ENCODE data around the gene CCDC80.
"Not testable (repeated sequence)": the region's sequence is repeated elsewhere in the genome, so short reads cannot be mapped to it uniquely, and the experiment has no call there.

CCDC80 gene

DNA sequence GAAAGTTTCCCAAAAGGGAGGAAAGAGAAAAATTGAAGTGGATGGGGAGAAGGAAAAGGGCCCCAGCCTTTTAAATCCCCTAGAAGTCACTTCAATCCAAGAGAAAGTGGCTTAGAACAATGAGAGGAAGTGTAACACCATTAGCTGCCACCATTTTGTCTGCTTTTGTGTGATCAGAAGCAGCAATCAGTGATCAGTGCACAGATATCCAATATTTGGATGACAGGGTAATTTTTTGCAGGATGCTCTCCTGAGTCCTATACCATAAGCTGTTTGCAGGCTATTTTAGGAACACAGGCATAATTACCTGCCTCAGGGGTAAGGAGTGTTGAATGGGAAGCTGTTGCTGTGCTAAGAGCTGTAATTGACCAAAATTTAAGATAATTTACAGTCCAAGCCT is 47.7 kb downstream of the CCDC80 start:
- DNase-seq (ENCODE audit: extremely low read depth in 1 of 2, low read depth in 1 of 2): no peak

GRCh38 chr3:112587336-112587735 is 53.6 kb downstream of the CCDC80 start:
- no peak for DNase-seq (ENCODE audit: extremely low read depth in 1 of 2, low read depth in 1 of 2)

DNA sequence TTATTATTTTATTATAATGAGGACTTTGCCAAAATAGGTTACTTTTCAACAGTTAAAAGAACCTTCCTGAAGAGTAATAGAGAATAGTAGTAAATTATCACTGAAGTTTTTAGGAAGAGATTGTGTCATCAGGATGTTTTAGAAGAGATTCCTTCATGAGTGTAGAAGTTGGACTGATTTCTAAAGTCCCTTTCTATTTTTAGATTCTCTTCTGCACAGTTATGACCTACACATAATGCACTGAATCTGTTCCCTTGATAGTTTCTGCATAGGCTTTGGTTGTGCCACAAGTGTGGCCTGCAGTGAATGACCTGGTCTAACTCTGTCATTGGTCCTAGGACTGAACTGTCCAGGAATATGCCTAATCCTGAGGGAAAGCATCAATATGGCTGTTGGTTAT is 55.2 kb downstream of the CCDC80 start:
- DNase-seq (ENCODE audit: extremely low read depth in 1 of 2, low read depth in 1 of 2): no peak

DNA sequence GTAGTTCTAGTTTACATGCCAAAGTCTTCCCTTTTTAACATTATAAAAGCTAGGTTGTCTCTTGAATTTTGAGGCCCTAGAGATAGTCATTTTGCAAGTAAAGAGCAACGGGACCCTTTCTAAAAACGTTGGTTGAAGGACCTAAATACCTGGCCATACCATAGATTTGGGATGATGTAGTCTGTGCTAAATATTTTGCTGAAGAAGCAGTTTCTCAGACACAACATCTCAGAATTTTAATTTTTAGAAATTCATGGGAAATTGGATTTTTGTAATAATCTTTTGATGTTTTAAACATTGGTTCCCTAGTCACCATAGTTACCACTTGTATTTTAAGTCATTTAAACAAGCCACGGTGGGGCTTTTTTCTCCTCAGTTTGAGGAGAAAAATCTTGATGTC is 57.8 kb downstream of the CCDC80 start:
- DNase-seq (ENCODE audit: extremely low read depth in 1 of 2, low read depth in 1 of 2): no peak

- peak in 1 of 2 donors; percentile 4 for DNase-seq (ENCODE audit: extremely low read depth in 1 of 2, low read depth in 1 of 2)
Observed at GRCh38 chr3:112582244-112582874, 58.6 kb downstream of the CCDC80 start.

DNA sequence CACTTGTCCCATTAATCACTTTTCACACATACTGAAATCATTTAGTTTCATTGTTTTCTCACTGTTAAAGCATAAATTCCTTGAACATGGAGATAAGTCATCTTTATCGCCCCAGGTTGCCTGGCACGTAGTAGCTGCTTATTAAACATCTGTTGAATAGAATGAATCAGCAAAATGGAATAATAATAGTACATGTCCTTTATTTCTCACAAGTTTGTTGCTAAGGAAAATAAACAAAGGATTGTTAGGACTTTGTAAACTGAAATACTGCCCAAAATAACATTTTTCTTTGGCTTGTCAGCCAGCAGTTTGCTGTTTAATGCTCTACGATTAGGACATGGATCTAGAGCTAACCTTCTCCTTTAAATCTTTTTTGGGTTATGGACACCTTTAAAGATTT is 61.2 kb downstream of the CCDC80 start:
- no peak for DNase-seq (ENCODE audit: extremely low read depth in 1 of 2, low read depth in 1 of 2)

DNA sequence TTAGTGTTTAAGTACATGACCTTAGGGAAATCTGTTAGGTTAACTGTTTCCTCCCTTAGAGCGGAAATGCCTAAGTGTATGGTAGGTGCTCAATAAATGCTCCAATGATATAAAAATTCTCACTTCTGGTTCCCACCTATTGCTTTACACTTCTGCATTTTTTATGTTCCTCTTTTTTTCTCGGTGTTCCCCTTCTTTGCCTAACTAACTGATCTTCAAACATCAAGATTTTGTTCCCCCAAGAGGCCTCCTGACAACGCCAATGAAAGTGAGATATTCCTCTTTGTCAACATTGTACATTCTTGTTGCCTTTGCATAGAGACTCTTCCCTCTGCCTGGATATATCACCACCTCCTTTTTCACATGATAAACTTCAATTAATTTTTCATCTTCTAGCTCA is 61.7 kb downstream of the CCDC80 start:
- no peak for DNase-seq (ENCODE audit: extremely low read depth in 1 of 2, low read depth in 1 of 2)

GRCh38 chr3:112572701-112573100 is 68.2 kb downstream of the CCDC80 start:
- DNase-seq (ENCODE audit: extremely low read depth in 1 of 2, low read depth in 1 of 2): no peak

DNA sequence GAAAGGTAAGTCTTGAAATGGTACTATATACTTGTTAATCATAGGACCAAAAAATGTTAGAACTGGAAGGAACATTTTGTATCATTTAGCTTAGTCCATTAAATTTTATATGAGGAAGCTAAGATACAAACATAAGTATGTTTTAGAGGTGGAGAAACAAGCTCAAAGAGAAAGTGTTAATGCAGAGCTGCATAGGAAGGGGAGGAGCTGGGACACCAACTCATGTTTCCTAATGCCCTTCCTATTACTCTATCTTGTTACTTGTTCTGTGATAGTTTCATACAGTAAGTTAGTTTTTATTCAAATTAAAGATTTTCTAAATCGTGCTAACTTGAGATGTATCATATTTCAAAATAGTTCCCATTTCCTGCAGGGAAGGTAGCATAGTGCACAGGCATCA is 71.7 kb downstream of the CCDC80 start:
- DNase-seq (ENCODE audit: extremely low read depth in 1 of 2, low read depth in 1 of 2): no peak

GRCh38 chr3:112568642-112569041 is 72.3 kb downstream of the CCDC80 start:
- no peak for DNase-seq (ENCODE audit: extremely low read depth in 1 of 2, low read depth in 1 of 2)

GRCh38 chr3:112564940-112565305 is 76.0 kb downstream of the CCDC80 start:
- DNase-seq (ENCODE audit: extremely low read depth in 1 of 2, low read depth in 1 of 2): no peak

DNA sequence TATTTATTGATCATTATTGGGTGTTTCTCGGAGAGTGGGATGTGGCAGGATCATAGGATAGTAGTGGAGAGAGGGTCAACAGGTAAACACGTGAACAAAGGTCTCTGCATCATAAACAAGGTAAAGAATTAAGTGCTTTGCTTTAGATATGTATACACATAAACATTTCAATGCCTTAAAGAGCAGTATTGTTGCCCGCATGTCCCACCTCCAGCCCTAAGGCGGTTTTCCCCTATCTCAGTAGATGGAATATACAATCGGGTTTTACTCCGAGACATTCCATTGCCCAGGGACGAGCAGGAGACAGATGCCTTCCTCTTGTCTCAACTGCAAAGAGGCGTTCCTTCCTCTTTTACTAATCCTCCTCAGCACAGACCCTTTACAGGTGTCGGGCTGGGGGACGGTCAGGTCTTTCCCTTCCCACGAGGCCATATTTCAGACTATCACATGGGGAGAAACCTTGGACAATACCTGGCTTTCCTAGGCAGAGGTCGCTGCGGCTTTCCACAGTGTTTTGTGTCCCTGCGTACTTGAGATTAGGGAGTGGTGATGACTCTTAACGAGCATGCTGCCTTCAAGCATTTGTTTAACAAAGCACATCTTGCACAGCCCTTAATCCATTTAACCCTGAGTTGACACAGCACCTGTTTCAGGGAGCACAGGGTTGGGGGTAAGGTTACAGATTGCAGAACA is 76.5 kb downstream of the CCDC80 start:
- not testable (repeated sequence) for DNase-seq (ENCODE audit: extremely low read depth in 1 of 2, low read depth in 1 of 2)

- peak; percentile 97 to 99 for DNase-seq (ENCODE audit: extremely low read depth in 1 of 2, low read depth in 1 of 2)
Observed at GRCh38 chr3:112561734-112562529, 79.0 kb downstream of the CCDC80 start, which contains the start of the genes ATG3 and SLC35A5. ATG3 (minus strand) TSS chr3:112561962; CDS start chr3:112561528, 434 bp downstream. SLC35A5 (plus strand) TSS chr3:112562045; CDS start chr3:112563404, 1,359 bp downstream.

DNA sequence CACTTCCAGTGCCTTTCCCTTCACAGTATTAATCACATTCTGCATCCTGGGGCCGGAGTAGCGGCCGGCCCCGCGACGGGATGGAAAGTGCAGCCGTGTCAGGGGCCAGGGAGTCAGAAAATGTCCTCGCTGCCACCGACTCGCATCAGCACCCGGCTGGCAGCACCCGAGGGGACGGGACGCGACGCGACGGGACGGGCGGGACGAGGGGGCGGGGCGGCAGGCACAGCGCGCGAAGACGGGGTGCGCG is 79.5 kb downstream of the CCDC80 start:
- DNase-seq (ENCODE audit: extremely low read depth in 1 of 2, low read depth in 1 of 2): no peak

GRCh38 chr3:112560721-112561483 is 80.0 kb downstream of the CCDC80 start:
- peak; percentile 55 to 67 for DNase-seq (ENCODE audit: extremely low read depth in 1 of 2, low read depth in 1 of 2)

- DNase-seq (ENCODE audit: extremely low read depth in 1 of 2, low read depth in 1 of 2): no peak
Observed at GRCh38 chr3:112560307-112560706, 80.6 kb downstream of the CCDC80 start.

GRCh38 chr3:112557976-112558375 is 83.0 kb downstream of the CCDC80 start:
- no peak for DNase-seq (ENCODE audit: extremely low read depth in 1 of 2, low read depth in 1 of 2)

DNA sequence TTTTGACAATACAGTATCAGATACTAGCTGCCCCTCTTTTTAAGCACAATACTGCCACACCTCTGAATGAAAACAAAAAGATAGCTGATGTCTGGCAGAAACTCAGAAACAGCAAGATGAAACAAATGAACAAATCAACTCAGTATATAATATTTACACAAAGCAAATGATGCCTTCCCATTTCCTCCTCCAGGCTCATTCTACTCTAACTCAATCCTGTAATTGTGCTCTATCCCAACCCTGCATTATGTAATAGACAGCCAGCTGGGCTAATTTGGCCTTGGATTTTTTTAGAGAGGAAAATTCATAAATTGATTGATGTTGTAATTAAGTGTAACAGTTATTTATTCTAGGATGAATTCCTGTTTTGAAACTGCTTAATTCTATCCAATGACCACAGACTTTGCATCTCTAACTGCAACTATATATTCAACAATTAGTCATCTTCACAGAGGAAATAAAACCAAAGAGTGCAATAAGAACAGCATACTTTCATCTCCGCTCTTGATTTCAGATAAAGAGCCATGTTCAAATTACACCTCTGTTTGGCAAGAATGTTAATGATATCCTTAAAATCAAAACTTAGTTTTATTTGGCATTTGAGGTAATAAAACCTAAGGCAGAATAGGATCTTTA is 85.3 kb downstream of the CCDC80 start:
- no peak for DNase-seq (ENCODE audit: extremely low read depth in 1 of 2, low read depth in 1 of 2)

GRCh38 chr3:112550859-112551258 is 90.1 kb downstream of the CCDC80 start:
- DNase-seq (ENCODE audit: extremely low read depth in 1 of 2, low read depth in 1 of 2): no peak

All from stimulated activated CD8-positive, alpha-beta memory T cell treated with anti-CD3 and anti-CD28 coated beads, Interleukin-7, amount 100 ng/mL, for 48 hours (primary cell).